Measurements from ENCODE around the gene SSR1. TPM values are rescaled to one million over a fixed set of nuclear protein-coding genes. Genes with fewer than 3 reads are reported as not detected.

SSR1 gene
- total and polyA plus RNA-seq, 2 of the 13 experiments (the other 11 are each of a cell fraction or from before 2014, with no cell fraction given): 203 to 243 TPM

GRCh38 chr6:7241709-7242645 is 71.0 kb downstream of the SSR1 start (continued):
- TF ChIP-seq CREB1 (IDR thresholded peaks at IDR 0.05): no peak
- TF ChIP-seq CREB1 (CRISPR knock-in tag; IDR thresholded peaks at IDR 0.05): 0 out of 2 replicates have a peak, but pooled peaks have one; percentile 41
- TF ChIP-seq NFIB (CRISPR knock-in tag; IDR thresholded peaks at IDR 0.05; ENCODE audit: borderline replicate concordance): no peak
- no peak for TF ChIP-seq STAT6 (CRISPR knock-in tag; IDR thresholded peaks at IDR 0.05; ENCODE audit: borderline replicate concordance)
- no peak for TF ChIP-seq CREBL2 (CRISPR knock-in tag; IDR thresholded peaks at IDR 0.05; ENCODE audit: borderline replicate concordance)
- no peak for TF ChIP-seq ZNF883 (CRISPR knock-in tag; IDR thresholded peaks at IDR 0.05; ENCODE audit: not compliant biosample characterization)
- no peak for TF ChIP-seq CEBPB (IDR thresholded peaks at IDR 0.05; ENCODE audit: borderline replicate concordance, low read depth, low read length)
- peak; percentile 93 for TF ChIP-seq FOXP4 (CRISPR knock-in tag; IDR thresholded peaks at IDR 0.05)
- TF ChIP-seq SATB2 (CRISPR knock-in tag; IDR thresholded peaks at IDR 0.05): 0 out of 2 replicates have a peak, but pooled peaks have one; percentile 45
- peak; percentile 52 for TF ChIP-seq TEAD3 (CRISPR knock-in tag; optimal IDR thresholded peaks at IDR 0.05; ENCODE audit: borderline replicate concordance)
- peak; percentile 62; the same call in 1 of the 2 replicates for TF ChIP-seq YEATS4 (CRISPR knock-in tag; IDR thresholded peaks at IDR 0.05; ENCODE audit: borderline replicate concordance)
- TF ChIP-seq HNF1A (IDR thresholded peaks at IDR 0.05; ENCODE audit: low read depth): peak; percentile 99
- TF ChIP-seq HNF1A (CRISPR knock-in tag; IDR thresholded peaks at IDR 0.05; ENCODE audit: borderline replicate concordance): peak; percentile 99
- peak; percentile 41; the same call in 1 of the 2 replicates for TF ChIP-seq PHF21A (CRISPR knock-in tag; IDR thresholded peaks at IDR 0.05)
- TF ChIP-seq ZFAT (CRISPR knock-in tag; conservative IDR thresholded peaks at IDR 0.05): no peak
- peak; percentile 69; the same call in 1 of the 2 replicates for TF ChIP-seq ZSCAN20 (CRISPR knock-in tag; IDR thresholded peaks at IDR 0.05; ENCODE audit: borderline replicate concordance)
- TF ChIP-seq GFI1 (CRISPR knock-in tag; IDR thresholded peaks at IDR 0.05; ENCODE audit: borderline replicate concordance): peak; percentile 75
- 0 out of 2 replicates have a peak, but pooled peaks have one; percentile 40 for TF ChIP-seq FOXJ3 (CRISPR knock-in tag; IDR thresholded peaks at IDR 0.05; ENCODE audit: borderline replicate concordance)
- peak; percentile 67; the same call in 1 of the 2 replicates for TF ChIP-seq HOXD1 (CRISPR knock-in tag; IDR thresholded peaks at IDR 0.05)
- peak; percentile 30 for TF ChIP-seq SKI (IDR thresholded peaks at IDR 0.05; ENCODE audit: partially characterized antibody)
